Subcutaneous adipose tissue (tissue), 4 donors: ENCODE data around the gene EFNA4. TPM values are rescaled to one million over a fixed set of nuclear protein-coding genes. Genes with fewer than 3 reads are reported as not detected.

Experiments used
- CTCF ChIP-seq: fragments of 450-650 bp; IDR thresholded peaks from one replicate; pipeline ENCODE4 v1.5.1; 2016; ENCODE audit warnings: low read depth, mild to moderate bottlenecking, control low read depth, antibody characterized with exemption, moderate library complexity
- total RNA-seq, 4 donors: library from RNA; depleted of rRNA; stranded (reverse); fragments of >200 nt; gene quantifications; one replicate each; pipeline ENCODE4 v1.1.0, GENCODE V29; 2016

Gene EFNA4
- total RNA-seq, 4 donors from 2014 or later = 2.8 to 5.3 (median 3.7) TPM

DNA sequence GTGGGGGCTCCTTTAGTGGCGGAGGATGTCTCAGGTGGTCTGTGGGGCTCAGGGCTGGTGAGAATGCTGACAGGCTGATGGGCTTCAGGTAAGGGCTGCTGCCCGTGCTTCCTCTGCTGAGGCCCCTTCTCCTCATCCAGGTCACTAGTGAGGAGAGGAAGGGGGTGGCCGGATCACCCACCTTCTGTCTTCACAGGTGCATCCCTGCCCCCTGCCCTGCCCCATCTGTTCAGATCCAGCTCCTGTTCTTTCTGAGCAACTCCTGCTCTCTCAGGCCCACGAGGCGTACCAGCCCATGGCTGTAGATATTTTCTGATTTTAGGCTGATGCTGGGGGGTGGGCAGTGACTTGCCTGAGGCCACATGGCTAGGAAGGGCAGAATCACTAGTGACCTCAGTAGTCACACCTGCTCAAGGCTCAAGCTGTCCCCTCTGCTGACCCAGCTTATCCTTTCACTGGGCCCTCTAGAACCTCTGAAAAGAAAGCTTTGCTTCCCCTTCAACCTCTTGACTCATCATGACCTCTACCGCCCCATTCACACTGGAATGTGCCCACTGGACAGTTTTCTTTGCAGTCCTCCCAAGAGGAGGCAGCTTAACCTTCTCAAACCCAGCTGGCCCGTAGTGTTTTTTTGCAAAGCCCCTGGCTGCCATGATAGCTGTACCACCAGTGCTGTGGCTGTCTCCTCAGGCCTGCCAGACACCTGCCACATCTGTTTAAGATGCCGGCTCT, 44.8 kb upstream of the EFNA4 start:
- no peak for TF ChIP-seq CTCF

DNA sequence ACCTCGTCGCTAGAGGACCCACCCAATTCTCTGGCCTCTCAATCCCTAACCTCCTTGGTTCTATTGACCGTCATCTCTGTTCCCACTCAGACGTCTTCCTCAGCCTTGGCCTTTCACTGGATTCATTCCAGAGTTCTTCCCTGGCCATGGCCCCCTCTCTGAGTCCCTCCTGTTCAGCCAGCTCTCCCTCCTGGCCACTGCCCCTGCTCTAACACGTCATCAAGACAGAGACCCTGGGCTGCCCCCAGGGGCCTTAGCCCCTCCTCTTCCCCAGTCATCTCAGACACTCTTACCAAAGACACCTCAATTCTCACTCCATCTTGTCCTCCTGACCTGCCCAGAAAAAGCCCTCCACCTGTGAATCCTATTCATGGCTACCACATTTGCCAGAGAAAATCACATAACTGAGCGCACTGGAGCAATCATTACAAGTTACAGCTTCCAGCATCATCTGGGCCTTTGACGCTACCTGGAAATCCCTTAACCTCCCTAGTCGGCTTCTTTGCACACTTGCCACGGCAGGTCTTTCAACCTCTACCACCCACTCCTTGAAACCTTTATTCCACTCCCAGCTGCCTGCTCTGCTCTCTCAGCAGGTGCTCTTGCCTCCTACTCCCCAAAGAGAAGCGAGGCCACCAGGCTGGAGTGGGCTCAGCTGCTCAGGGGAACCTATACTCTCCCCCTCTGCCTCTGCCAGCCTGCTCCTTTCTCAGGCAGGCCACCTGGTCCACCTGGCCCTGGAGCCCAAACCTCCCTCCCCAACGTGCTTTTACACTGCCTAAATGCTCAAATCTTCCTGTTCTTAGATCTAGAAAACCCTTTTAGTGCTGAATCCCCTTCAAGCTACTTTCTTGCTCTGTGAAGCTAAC, 43.9 kb upstream of the EFNA4 start:
- TF ChIP-seq CTCF = no peak

DNA sequence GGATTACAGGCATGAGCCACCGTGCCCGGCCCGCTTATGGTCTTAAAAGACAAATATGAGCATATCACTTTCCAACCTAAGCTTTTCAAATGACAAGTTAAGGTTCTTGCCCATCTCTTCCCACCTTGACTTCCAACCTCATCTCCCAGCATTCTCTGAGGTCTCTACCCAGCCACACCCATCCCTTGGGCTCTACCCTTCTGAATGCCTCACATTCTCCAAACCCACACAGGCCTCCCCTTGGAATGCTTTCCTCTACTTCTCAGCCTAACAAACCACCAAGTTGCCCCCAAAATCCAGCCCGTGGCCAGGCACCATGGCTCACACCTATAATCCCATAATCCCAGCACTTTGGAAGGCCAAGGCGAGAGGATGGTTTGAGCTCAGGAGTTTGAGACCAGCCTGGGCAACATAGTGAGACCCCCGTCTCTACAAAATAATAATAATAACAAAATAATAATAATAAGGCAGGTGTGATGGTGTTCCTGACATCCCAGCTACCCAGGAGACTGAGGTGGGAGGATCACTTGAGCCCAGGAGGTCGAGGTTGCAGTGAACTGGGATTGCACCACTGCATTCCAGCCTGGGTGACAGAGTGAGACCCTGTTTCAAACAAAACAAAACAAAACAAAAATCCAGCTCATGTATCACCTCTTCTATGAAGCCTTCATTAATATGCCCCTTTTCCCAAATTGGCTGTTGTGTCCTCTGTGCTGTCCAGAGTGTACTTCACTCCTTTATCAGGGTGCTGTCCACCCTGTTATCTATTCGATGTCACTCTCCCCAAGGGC, 41.2 kb upstream of the EFNA4 start:
- TF ChIP-seq CTCF = no peak

DNA sequence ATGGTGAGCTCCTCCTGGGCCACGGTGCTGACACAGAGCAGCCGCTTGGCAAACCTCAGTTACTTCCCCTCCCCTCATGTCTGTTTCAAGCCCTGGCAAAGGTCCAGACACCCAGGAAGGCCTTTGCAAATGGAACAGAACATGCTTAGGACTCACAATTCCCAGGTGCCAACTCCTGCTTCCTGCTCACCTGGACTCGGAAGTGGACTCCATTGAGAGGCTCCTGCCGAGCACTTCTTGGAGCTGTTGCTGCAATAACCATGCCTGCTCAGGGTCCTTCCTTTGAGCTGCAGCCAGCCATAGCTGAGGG, 40.7 kb upstream of the EFNA4 start:
- TF ChIP-seq CTCF = no peak

DNA sequence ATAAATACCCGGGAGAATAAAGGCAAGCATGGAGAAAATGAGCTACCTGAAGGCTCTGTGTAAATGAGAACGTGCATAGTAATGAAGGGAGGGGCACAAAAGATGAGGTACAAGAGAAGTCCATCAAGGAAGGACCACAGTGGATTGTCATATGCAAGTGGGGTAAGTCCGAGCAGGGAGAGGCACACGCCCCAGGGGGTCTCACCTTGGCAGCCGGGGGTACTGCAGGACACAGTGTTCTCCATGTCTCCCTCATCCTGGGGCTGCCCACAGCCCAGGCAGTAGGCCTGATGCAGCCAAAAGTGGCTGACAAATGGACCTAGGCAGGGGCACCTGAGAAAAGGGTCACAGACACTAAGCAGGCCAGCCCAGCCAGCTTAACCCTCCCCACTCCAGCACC, 39.9 kb upstream of the EFNA4 start:
- TF ChIP-seq CTCF = no peak

- TF ChIP-seq CTCF = no peak
Observed at GRCh38 chr1:155024315-155024714, 39.2 kb upstream of the EFNA4 start.

DNA sequence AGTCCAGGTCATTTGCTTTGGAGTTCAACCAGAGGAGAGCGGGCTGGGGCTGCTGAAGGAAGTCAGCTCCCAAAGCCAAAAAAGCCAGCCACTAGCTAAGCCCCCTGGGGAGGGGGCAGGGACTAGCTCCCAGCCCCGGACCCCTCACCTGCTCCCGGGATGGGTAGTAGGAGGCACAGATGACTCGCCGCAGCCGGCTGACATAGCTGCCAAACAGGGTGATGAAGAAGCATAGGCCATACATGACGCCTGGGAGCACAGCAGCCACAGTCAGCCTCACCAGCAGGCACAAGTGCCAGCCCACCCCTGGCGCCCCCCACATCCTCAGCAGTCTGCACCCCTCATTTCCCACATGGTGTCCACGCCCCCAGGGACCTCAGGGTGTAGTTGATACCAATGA, 37.4 kb upstream of the EFNA4 start:
- no peak for TF ChIP-seq CTCF
